ENCODE results near the gene LPAR3. TPM values are rescaled to one million over a fixed set of nuclear protein-coding genes. Genes with fewer than 3 reads are reported as not detected.

The LPAR3 gene
- total RNA-seq, 1 experiment from 2014 or later: 9.8 TPM

DNA sequence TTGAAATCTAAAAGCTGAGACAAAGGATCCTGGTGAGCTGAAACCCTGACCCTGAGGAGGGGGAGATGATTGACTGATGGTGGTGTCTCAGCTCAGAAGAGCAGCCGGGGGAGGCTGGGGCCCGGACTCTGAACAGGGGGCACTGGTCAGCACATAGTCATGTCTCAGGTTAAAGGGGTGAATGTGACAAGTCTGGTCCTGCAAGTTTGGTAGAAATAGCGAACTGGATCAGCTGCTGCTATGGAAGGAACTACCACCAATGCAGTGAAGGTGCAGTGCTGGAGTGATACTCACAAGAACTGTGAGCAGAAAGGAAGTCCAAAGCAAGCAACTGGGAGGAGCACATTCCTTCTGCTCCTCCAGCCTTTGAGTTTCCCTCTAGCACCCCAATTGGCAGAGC is 104.0 kb downstream of the LPAR3 start:
- H3K4me3 ChIP-seq (ENCODE audit: low read length): no peak overlapping the region
- H3K27me3 ChIP-seq (ENCODE audit: low read length): no peaks in the 10 kb centered on the region
- BruUV-seq (replicated peaks): no TSS peak
- H3K9me2 ChIP-seq (replicated peaks; ENCODE audit: low read length): no peaks in the 10 kb centered on the region
- H3K9me3 ChIP-seq (ENCODE audit: low read length): no peaks in the 10 kb centered on the region
- H3F3A ChIP-seq (ENCODE audit: low read length, unreplicated experiment): no peaks in the 10 kb centered on the region
- DNase-seq (no peak), ATAC-seq (no peak)
- H3K27ac ChIP-seq (ENCODE audit: low read length): no peak overlapping the region
- no peaks in the 10 kb centered on the region for H4K20me1 ChIP-seq (ENCODE audit: low read length)
- ChIA-PET POLR2A (ENCODE audit: unreplicated experiment) (no interaction called here), CTCF (no interaction called here)
- no peak overlapping the region for H3K9ac ChIP-seq (ENCODE audit: low read length)
- no peak for TF ChIP-seq EZH2phosphoT487 (IDR thresholded peaks at IDR 0.05; ENCODE audit: borderline replicate concordance, low read length)
- no peak for TF ChIP-seq EZH2 (IDR thresholded peaks at IDR 0.05; ENCODE audit: low read length, unreplicated experiment)
- TF ChIP-seq, protein P1, sequence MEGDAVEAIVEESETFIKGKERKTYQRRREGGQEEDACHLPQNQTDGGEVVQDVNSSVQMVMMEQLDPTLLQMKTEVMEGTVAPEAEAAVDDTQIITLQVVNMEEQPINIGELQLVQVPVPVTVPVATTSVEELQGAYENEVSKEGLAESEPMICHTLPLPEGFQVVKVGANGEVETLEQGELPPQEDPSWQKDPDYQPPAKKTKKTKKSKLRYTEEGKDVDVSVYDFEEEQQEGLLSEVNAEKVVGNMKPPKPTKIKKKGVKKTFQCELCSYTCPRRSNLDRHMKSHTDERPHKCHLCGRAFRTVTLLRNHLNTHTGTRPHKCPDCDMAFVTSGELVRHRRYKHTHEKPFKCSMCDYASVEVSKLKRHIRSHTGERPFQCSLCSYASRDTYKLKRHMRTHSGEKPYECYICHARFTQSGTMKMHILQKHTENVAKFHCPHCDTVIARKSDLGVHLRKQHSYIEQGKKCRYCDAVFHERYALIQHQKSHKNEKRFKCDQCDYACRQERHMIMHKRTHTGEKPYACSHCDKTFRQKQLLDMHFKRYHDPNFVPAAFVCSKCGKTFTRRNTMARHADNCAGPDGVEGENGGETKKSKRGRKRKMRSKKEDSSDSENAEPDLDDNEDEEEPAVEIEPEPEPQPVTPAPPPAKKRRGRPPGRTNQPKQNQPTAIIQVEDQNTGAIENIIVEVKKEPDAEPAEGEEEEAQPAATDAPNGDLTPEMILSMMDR (conservative IDR thresholded peaks at IDR 0.05; ENCODE audit: low read depth, low read length): no peak
- H3K36me3 ChIP-seq (ENCODE audit: low read depth, low read length): no peaks in the 10 kb centered on the region
- intact Hi-C loops (cut with micrococcal nuclease): no loop called here
- H3K79me2 ChIP-seq (ENCODE audit: low read length): no peaks in the 10 kb centered on the region
- H2AFZ ChIP-seq (ENCODE audit: low read length): no peak overlapping the region
- no peaks in the 10 kb centered on the region for H3K4me1 ChIP-seq (ENCODE audit: insufficient read depth, low read length)
- no peak overlapping the region for H3K4me2 ChIP-seq (ENCODE audit: low read length)

DNA sequence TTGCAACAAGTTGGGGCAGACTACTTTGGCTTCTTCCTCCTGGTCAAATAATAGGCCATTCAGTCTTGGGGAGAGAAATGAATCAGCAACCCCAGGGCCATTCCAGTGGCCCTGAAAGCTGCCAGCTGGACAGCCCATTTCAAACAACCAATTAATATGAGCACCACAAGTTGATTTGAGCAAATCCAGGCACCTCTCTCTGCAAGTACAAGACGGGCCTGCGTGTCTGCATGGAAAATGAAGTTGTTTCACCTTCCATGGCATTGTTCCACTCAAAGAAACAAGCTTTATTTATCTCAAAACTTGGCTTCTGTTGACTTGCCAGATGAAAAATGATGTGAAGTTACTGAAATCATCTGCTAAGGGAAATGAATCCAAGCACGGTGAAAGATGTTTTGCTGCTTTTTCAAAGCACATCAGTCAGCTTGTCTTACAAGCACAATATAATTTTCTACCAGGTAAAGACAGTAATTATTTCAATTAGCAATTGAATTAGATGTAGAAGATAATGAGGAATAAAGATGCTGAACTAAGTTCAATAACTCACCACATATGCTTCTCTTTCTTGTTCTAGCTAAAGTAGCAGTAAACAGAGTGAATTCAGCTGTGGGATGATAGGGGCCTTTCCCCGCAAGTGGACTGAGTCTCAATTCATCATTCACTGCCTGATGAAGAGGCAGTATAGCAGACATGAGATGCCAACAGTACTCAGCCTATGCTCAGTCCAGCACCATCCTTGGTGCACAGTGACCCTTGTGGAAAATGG is 107.6 kb downstream of the LPAR3 start:
- BruUV-seq (replicated peaks): no TSS peak
- Histone ChIP-seq H3F3A (ENCODE audit: low read length, unreplicated experiment) (no peaks in the 10 kb centered on the region), H4K20me1 (ENCODE audit: low read length) (no peaks in the 10 kb centered on the region), H3K36me3 (ENCODE audit: low read depth, low read length) (no peaks in the 10 kb centered on the region), H3K79me2 (ENCODE audit: low read length) (no peaks in the 10 kb centered on the region), H3K9me3 (ENCODE audit: low read length) (no peaks in the 10 kb centered on the region), H3K9me2 (replicated peaks; ENCODE audit: low read length) (no peaks in the 10 kb centered on the region), H3K27me3 (ENCODE audit: low read length) (no peaks in the 10 kb centered on the region), H3K4me3 (ENCODE audit: low read length) (no peak overlapping the region), H3K4me1 (ENCODE audit: insufficient read depth, low read length) (peaks cover 6% of the 10 kb centered on the region), H3K27ac (ENCODE audit: low read length) (no peak overlapping the region), H3K4me2 (ENCODE audit: low read length) (no peak overlapping the region), H3K9ac (ENCODE audit: low read length) (no peak overlapping the region), H2AFZ (ENCODE audit: low read length) (no peak overlapping the region)
- DNase-seq (no peak), ATAC-seq (no peak)
- ChIA-PET CTCF (no interaction called here), POLR2A (ENCODE audit: unreplicated experiment) (no interaction called here)
- intact Hi-C loops (cut with micrococcal nuclease): no loop called here
- TF ChIP-seq EZH2phosphoT487 (IDR thresholded peaks at IDR 0.05; ENCODE audit: borderline replicate concordance, low read length) (no peak), EZH2 (IDR thresholded peaks at IDR 0.05; ENCODE audit: low read length, unreplicated experiment) (no peak)
- TF ChIP-seq, protein P1 (conservative IDR thresholded peaks at IDR 0.05; ENCODE audit: low read depth, low read length): no peak

DNA sequence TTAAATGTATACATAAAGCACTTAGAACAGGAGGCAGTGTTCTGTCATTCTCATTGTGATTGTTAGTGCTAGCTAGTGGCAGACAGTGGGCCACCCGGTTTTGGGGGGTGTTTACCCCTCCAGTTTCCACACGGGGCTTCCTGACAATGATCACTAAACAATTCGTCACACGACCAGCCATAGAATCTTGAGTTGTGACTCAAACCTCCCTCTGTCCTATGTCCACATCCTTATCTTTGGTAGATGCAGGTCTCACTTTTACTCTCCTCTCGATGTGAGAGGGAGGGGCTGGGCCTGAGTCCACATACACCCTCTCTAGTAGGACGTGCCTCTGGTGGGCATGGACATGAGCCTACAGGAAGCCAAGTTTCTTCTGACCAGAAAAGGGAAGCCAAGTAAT is 110.1 kb downstream of the LPAR3 start:
- Histone ChIP-seq H3K27ac (ENCODE audit: low read length) (no peak overlapping the region), H3F3A (ENCODE audit: low read length, unreplicated experiment) (no peaks in the 10 kb centered on the region), H4K20me1 (ENCODE audit: low read length) (no peaks in the 10 kb centered on the region), H3K4me1 (ENCODE audit: insufficient read depth, low read length) (peaks cover 29% of the 10 kb centered on the region), H3K79me2 (ENCODE audit: low read length) (no peaks in the 10 kb centered on the region), H3K9me2 (replicated peaks; ENCODE audit: low read length) (no peaks in the 10 kb centered on the region), H2AFZ (ENCODE audit: low read length) (no peak overlapping the region), H3K9ac (ENCODE audit: low read length) (no peak overlapping the region), H3K4me2 (ENCODE audit: low read length) (no peak overlapping the region), H3K9me3 (ENCODE audit: low read length) (no peaks in the 10 kb centered on the region), H3K36me3 (ENCODE audit: low read depth, low read length) (no peaks in the 10 kb centered on the region), H3K4me3 (ENCODE audit: low read length) (no peak overlapping the region), H3K27me3 (ENCODE audit: low read length) (no peaks in the 10 kb centered on the region)
- CTCF ChIA-PET: interaction anchor here (0.6 kb wide), 1 partner anchor 547 kb away, joined by 4 read pairs; no protein-coding TSS in a partner anchor
- POLR2A ChIA-PET (ENCODE audit: unreplicated experiment): no interaction called here
- DNase-seq (no peak), ATAC-seq (no peak)
- no peak for TF ChIP-seq EZH2phosphoT487 (IDR thresholded peaks at IDR 0.05; ENCODE audit: borderline replicate concordance, low read length)
- TF ChIP-seq, protein P1 (conservative IDR thresholded peaks at IDR 0.05; ENCODE audit: low read depth, low read length): no peak
- no peak for TF ChIP-seq EZH2 (IDR thresholded peaks at IDR 0.05; ENCODE audit: low read length, unreplicated experiment)
- intact Hi-C loops (cut with micrococcal nuclease): no loop called here
- no TSS peak for BruUV-seq (replicated peaks)

Data from PC-3 (cell line).